Measurements from ENCODE around the gene CNN1. TPM values are rescaled to one million over a fixed set of nuclear protein-coding genes. Genes with fewer than 3 reads are reported as not detected.

CNN1 gene
- total and polyA plus RNA-seq, 9 of the 15 experiments (the other 6 are each of a cell fraction or from before 2014, with no cell fraction given) = 0.23 to 10.6 (median 5.2) TPM

DNA sequence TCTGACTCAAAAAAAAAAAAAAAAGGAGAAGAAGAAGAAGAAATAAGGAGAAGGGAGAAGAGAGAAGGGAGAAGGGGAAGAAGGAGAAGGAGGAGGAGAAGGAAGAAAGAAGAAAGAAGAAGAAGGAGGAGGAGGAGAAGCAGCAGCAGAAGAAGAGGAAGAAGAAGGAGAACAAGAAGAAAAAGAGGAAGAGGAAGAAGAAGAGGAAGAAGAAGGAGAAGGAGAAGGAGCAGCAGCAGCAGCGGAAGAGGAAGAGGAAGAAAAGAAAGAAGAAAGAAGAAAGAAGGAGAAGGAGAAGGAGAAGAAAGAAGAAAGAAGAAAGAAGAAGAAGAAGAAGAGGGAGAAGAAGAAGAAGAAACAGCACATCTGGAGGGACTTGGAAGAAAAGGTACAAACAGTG lies 4.1 kb upstream of the CNN1 start (continued):
- TF ChIP-seq ZNF551 (CRISPR knock-in tag; IDR thresholded peaks at IDR 0.05) = no peak
- no peak for TF ChIP-seq GTF2F1 (IDR thresholded peaks at IDR 0.05; ENCODE audit: low read depth, low read length)
- TF ChIP-seq, protein P1, sequence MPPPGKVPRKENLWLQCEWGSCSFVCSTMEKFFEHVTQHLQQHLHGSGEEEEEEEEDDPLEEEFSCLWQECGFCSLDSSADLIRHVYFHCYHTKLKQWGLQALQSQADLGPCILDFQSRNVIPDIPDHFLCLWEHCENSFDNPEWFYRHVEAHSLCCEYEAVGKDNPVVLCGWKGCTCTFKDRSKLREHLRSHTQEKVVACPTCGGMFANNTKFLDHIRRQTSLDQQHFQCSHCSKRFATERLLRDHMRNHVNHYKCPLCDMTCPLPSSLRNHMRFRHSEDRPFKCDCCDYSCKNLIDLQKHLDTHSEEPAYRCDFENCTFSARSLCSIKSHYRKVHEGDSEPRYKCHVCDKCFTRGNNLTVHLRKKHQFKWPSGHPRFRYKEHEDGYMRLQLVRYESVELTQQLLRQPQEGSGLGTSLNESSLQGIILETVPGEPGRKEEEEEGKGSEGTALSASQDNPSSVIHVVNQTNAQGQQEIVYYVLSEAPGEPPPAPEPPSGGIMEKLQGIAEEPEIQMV (tag; conservative IDR thresholded peaks at IDR 0.05; ENCODE audit: low read depth) = peak; percentile 53
- TF ChIP-seq NR2C2 (CRISPR knock-in tag; IDR thresholded peaks at IDR 0.05) = no peak
- no peak for TF ChIP-seq NR2C2 (tag; IDR thresholded peaks at IDR 0.05)
- TF ChIP-seq ZNF12 (CRISPR knock-in tag; IDR thresholded peaks at IDR 0.05) = no peak
- no peak for TF ChIP-seq NFATC3 (IDR thresholded peaks at IDR 0.05)
- TF ChIP-seq NFIC (IDR thresholded peaks at IDR 0.05) = no peak
- TF ChIP-seq, protein P2, sequence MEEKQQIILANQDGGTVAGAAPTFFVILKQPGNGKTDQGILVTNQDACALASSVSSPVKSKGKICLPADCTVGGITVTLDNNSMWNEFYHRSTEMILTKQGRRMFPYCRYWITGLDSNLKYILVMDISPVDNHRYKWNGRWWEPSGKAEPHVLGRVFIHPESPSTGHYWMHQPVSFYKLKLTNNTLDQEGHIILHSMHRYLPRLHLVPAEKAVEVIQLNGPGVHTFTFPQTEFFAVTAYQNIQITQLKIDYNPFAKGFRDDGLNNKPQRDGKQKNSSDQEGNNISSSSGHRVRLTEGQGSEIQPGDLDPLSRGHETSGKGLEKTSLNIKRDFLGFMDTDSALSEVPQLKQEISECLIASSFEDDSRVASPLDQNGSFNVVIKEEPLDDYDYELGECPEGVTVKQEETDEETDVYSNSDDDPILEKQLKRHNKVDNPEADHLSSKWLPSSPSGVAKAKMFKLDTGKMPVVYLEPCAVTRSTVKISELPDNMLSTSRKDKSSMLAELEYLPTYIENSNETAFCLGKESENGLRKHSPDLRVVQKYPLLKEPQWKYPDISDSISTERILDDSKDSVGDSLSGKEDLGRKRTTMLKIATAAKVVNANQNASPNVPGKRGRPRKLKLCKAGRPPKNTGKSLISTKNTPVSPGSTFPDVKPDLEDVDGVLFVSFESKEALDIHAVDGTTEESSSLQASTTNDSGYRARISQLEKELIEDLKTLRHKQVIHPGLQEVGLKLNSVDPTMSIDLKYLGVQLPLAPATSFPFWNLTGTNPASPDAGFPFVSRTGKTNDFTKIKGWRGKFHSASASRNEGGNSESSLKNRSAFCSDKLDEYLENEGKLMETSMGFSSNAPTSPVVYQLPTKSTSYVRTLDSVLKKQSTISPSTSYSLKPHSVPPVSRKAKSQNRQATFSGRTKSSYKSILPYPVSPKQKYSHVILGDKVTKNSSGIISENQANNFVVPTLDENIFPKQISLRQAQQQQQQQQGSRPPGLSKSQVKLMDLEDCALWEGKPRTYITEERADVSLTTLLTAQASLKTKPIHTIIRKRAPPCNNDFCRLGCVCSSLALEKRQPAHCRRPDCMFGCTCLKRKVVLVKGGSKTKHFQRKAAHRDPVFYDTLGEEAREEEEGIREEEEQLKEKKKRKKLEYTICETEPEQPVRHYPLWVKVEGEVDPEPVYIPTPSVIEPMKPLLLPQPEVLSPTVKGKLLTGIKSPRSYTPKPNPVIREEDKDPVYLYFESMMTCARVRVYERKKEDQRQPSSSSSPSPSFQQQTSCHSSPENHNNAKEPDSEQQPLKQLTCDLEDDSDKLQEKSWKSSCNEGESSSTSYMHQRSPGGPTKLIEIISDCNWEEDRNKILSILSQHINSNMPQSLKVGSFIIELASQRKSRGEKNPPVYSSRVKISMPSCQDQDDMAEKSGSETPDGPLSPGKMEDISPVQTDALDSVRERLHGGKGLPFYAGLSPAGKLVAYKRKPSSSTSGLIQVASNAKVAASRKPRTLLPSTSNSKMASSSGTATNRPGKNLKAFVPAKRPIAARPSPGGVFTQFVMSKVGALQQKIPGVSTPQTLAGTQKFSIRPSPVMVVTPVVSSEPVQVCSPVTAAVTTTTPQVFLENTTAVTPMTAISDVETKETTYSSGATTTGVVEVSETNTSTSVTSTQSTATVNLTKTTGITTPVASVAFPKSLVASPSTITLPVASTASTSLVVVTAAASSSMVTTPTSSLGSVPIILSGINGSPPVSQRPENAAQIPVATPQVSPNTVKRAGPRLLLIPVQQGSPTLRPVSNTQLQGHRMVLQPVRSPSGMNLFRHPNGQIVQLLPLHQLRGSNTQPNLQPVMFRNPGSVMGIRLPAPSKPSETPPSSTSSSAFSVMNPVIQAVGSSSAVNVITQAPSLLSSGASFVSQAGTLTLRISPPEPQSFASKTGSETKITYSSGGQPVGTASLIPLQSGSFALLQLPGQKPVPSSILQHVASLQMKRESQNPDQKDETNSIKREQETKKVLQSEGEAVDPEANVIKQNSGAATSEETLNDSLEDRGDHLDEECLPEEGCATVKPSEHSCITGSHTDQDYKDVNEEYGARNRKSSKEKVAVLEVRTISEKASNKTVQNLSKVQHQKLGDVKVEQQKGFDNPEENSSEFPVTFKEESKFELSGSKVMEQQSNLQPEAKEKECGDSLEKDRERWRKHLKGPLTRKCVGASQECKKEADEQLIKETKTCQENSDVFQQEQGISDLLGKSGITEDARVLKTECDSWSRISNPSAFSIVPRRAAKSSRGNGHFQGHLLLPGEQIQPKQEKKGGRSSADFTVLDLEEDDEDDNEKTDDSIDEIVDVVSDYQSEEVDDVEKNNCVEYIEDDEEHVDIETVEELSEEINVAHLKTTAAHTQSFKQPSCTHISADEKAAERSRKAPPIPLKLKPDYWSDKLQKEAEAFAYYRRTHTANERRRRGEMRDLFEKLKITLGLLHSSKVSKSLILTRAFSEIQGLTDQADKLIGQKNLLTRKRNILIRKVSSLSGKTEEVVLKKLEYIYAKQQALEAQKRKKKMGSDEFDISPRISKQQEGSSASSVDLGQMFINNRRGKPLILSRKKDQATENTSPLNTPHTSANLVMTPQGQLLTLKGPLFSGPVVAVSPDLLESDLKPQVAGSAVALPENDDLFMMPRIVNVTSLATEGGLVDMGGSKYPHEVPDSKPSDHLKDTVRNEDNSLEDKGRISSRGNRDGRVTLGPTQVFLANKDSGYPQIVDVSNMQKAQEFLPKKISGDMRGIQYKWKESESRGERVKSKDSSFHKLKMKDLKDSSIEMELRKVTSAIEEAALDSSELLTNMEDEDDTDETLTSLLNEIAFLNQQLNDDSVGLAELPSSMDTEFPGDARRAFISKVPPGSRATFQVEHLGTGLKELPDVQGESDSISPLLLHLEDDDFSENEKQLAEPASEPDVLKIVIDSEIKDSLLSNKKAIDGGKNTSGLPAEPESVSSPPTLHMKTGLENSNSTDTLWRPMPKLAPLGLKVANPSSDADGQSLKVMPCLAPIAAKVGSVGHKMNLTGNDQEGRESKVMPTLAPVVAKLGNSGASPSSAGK (IDR thresholded peaks at IDR 0.05) = no peak
- no peak for TF ChIP-seq ZNF75A (CRISPR knock-in tag; IDR thresholded peaks at IDR 0.05)
- no peak for TF ChIP-seq ZNF444 (CRISPR knock-in tag; IDR thresholded peaks at IDR 0.05)
- no peak for TF ChIP-seq POLR2H (tag; IDR thresholded peaks at IDR 0.05; ENCODE audit: low read depth)
- TF ChIP-seq, protein P3, sequence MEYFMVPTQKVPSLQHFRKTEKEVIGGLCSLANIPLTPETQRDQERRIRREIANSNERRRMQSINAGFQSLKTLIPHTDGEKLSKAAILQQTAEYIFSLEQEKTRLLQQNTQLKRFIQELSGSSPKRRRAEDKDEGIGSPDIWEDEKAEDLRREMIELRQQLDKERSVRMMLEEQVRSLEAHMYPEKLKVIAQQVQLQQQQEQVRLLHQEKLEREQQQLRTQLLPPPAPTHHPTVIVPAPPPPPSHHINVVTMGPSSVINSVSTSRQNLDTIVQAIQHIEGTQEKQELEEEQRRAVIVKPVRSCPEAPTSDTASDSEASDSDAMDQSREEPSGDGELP (CRISPR knock-in tag; IDR thresholded peaks at IDR 0.05; ENCODE audit: borderline replicate concordance) = no peak
- TF ChIP-seq, protein P4, sequence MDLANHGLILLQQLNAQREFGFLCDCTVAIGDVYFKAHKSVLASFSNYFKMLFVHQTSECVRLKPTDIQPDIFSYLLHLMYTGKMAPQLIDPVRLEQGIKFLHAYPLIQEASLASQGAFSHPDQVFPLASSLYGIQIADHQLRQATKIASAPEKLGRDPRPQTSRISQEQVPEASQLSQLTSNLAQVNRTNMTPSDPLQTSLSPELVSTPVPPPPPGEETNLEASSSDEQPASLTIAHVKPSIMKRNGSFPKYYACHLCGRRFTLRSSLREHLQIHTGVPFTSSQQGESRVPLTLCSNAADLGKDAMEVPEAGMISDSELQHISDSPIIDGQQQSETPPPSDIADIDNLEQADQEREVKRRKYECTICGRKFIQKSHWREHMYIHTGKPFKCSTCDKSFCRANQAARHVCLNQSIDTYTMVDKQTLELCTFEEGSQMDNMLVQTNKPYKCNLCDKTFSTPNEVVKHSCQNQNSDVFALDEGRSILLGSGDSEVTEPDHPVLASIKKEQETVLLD (IDR thresholded peaks at IDR 0.05) = peak; percentile 49; the same call in 1 of the 2 replicates
- TF ChIP-seq PHB2 (IDR thresholded peaks at IDR 0.05; ENCODE audit: low read depth) = peak; percentile 14; the same call in 1 of the 2 replicates
